ENCODE measurements around the gene NFIC.

GRCh38 chr19:3433805-3434540 is 67.6 kb downstream of the NFIC start:
- TF ChIP-seq CTCF (IDR thresholded peaks at IDR 0.05) (no peak), POLR2A (IDR thresholded peaks at IDR 0.05) (no peak)

Data from Peyer's patch (tissue), 4 donors.